Measurements from ENCODE around the gene ANKRD12. TPM values are rescaled to one million over a fixed set of nuclear protein-coding genes. Genes with fewer than 3 reads are reported as not detected.
A peak's percentile ranks its signal among the peaks of the same experiment; 100 is the strongest.

ANKRD12 gene
- total and polyA plus RNA-seq, 7 donors, result 5.1 to 132 (median 88.5) TPM

DNA sequence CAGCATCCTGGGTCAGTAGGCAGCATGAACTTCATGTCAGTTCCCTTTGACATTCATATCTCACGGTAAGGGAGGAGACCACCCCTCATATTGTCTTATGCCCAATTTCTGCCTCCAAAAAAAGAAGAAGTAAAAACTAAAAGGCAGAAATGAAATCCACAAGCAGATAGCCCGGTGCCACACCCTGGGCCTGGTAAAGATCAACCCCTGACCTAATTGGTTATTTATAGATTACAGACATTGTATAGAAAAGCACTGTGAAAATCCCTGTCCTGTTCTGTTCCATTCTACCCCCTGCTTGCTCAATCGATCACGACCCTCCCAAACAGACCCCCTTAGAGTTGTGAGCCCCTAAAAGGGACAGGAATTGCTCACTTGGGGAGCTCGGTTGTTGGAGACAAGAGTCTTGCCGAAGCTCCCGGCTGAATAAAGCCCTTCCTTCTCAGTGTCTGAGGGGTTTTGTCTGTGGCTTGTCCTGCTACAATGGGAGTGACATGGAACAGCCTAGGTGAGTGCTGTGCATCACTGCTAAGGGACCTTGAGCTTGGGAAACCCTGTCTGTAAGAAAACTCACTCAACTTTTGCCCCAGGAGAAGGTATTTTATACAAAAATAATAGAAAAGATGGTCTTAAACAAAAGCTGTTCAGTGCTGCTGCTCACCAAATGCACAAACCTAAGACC, 23.0 kb upstream of the ANKRD12 start:
- Histone ChIP-seq H3K27me3 (no peaks in the 10 kb centered on the region), H3K4me3 (peak overlapping the region in 1 of 4 donors; percentile 2), H3K4me1 (peaks cover 0 to 100% (median 91%) of the 10 kb centered on the region in 4 donors), H3K27ac (peak overlapping the region; percentile 53 to 96 (median 82)), H3K9me3 (no peaks in the 10 kb centered on the region), H3K36me3 (no peaks in the 10 kb centered on the region)
- intact Hi-C loops (cut with DNase I), result no loop called here
- 58 to 63% methylated on average over 7 of the region's 7 CpGs for WGBS, 2 donors
- DNase-seq, result no peak
- no peak for TF ChIP-seq POLR2AphosphoS5 (IDR thresholded peaks at IDR 0.05)
- no peak for TF ChIP-seq POLR2A (IDR thresholded peaks at IDR 0.05)
- TF ChIP-seq, protein P1, sequence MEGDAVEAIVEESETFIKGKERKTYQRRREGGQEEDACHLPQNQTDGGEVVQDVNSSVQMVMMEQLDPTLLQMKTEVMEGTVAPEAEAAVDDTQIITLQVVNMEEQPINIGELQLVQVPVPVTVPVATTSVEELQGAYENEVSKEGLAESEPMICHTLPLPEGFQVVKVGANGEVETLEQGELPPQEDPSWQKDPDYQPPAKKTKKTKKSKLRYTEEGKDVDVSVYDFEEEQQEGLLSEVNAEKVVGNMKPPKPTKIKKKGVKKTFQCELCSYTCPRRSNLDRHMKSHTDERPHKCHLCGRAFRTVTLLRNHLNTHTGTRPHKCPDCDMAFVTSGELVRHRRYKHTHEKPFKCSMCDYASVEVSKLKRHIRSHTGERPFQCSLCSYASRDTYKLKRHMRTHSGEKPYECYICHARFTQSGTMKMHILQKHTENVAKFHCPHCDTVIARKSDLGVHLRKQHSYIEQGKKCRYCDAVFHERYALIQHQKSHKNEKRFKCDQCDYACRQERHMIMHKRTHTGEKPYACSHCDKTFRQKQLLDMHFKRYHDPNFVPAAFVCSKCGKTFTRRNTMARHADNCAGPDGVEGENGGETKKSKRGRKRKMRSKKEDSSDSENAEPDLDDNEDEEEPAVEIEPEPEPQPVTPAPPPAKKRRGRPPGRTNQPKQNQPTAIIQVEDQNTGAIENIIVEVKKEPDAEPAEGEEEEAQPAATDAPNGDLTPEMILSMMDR (IDR thresholded peaks at IDR 0.05), result no peak
- no peak for TF ChIP-seq EP300 (IDR thresholded peaks at IDR 0.05)

DNA sequence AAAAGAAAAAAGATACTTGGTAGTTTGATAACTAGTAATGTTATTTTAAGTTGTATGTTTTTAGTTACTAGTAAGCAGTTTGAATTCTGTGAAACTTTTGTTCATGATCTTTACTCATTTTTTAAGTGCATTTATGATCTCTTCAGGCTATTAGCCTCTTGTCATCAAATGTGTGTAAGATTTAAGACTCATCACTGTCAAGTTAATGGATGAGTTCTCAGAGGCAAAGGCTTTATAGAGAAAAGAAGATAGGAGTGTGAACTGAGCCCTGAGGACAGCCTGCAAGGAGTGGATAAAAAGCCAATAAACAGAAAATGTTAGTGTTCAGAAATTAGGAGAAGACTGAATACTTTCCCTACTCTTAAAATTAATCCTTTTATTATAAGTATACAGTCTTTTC, 20.6 kb upstream of the ANKRD12 start:
- Histone ChIP-seq H3K27ac (peak overlapping the region in 3 of 4 donors; percentile 91 to 96 (median 95)), H3K4me1 (peaks cover 0 to 100% (median 79%) of the 10 kb centered on the region in 4 donors), H3K27me3 (no peaks in the 10 kb centered on the region), H3K36me3 (peaks cover 0 to 5% (median 0%) of the 10 kb centered on the region in 4 donors), H3K4me3 (no peak overlapping the region), H3K9me3 (no peaks in the 10 kb centered on the region)
- intact Hi-C loops (cut with DNase I), result no loop called here
- DNase-seq, result no peak
- no peak for TF ChIP-seq EP300 (IDR thresholded peaks at IDR 0.05)
- TF ChIP-seq, protein P1 (IDR thresholded peaks at IDR 0.05), result no peak
- TF ChIP-seq POLR2A (IDR thresholded peaks at IDR 0.05), result no peak
- TF ChIP-seq POLR2AphosphoS5 (IDR thresholded peaks at IDR 0.05), result no peak

DNA sequence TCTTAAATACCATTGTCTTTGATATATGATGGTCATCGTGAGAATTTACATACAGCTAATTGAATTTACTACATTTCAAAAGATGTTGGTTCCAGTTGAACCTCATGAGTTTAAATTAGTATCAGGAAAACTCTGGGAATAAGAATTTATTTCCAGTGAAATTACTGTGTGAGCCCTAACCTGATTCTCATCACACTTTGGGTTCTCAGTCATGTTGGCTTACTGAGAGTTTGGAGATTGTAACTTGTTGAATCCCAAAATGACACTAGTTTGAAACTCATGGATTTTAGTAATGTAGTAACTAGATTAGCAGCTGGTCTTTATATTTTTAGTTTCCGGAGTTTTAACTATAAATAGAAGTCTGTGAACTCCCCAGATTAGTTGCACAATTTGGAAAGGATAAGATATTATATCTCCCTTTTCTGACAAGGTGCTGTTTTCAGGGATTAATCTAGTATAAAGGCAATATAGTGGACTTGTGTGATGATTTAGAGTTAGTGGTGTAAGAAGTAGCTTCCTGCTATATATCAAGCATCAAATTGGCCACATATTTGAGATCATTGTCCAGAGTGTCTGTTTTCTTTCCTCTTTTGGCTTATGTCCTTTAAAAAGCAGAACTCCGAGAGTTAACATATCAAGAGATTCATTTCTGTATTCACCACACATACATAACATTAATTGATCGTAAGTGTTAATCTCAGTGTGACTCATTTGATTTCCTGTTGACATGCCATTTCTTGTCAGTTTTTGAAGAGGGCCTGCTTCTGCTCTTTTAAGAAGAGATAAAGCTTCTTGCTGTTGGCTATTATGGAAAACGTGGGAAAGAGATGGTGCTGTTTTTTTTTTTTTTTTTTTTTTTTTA, 18.4 kb upstream of the ANKRD12 start:
- DNase-seq, result no peak
- no peaks in the 10 kb centered on the region for H3K9me3 ChIP-seq
- no peaks in the 10 kb centered on the region for H3K27me3 ChIP-seq
- peak overlapping the region; percentile 82 to 96 (median 93) for H3K27ac ChIP-seq
- H3K36me3 ChIP-seq, result peaks cover 0 to 14% (median 2%) of the 10 kb centered on the region in 4 donors
- intact Hi-C loops (cut with DNase I), result loop anchor here (2.0 kb wide), 1 partner anchor 19 kb away; the partner anchor contains the start of gene ANKRD12
- H3K4me1 ChIP-seq, result peaks cover 0 to 98% (median 65%) of the 10 kb centered on the region in 4 donors
- H3K4me3 ChIP-seq, result peak overlapping the region in 1 of 4 donors; percentile 24
- 41 to 63% methylated on average over 5 of the region's 5 CpGs for WGBS, 2 donors
- no peak for TF ChIP-seq POLR2A (IDR thresholded peaks at IDR 0.05)
- TF ChIP-seq EP300 (IDR thresholded peaks at IDR 0.05), result peak in 1 of 4 donors; percentile 16
- TF ChIP-seq, protein P1 (IDR thresholded peaks at IDR 0.05), result no peak
- TF ChIP-seq POLR2AphosphoS5 (IDR thresholded peaks at IDR 0.05), result peak in 3 of 4 donors; percentile 34 to 70 (median 59)

DNA sequence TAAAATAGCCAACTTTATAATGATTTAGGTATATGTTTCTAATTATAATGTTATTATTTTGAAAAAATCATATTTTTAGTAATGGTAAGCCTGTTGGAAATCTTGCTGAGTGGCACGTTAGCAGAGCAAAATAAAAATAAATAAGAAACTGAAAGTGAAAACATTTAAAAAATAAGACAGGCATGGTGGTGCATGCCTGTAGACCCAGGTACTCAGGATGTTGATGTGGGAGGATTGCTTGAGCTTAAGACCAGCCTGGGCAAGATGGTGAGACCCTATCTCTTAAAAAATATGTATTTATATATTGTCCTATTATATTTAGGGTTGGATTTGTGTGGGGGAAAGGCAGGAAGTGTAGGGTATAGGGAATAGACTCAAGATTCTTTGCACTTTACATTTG, 15.8 kb upstream of the ANKRD12 start:
- Histone ChIP-seq H3K27ac (peak overlapping the region in 3 of 4 donors; percentile 91 to 96 (median 95)), H3K36me3 (peaks cover 0 to 35% (median 9%) of the 10 kb centered on the region in 4 donors), H3K27me3 (no peaks in the 10 kb centered on the region), H3K4me1 (peaks cover 0 to 76% (median 48%) of the 10 kb centered on the region in 4 donors), H3K9me3 (no peaks in the 10 kb centered on the region), H3K4me3 (no peak overlapping the region)
- DNase-seq, result no peak
- TF ChIP-seq POLR2A (IDR thresholded peaks at IDR 0.05) (no peak), EP300 (IDR thresholded peaks at IDR 0.05) (no peak), POLR2AphosphoS5 (IDR thresholded peaks at IDR 0.05) (no peak)
- TF ChIP-seq, protein P1 (IDR thresholded peaks at IDR 0.05), result no peak
- 9 to 11% methylated on average over 1 of the region's 1 CpG for WGBS, 2 donors
- intact Hi-C loops (cut with DNase I), result no loop called here

Data from sigmoid colon (tissue), 7 donors.